ENCODE data around the gene P2RX3. TPM values are rescaled to one million over a fixed set of nuclear protein-coding genes. Genes with fewer than 3 reads are reported as not detected.

The P2RX3 gene
- total RNA-seq, 1 donor from 2014 or later = not detected

- no peaks in the 10 kb centered on the region for H3K4me1 Mint-ChIP-seq (ENCODE audit: low read depth)
- no peaks in the 10 kb centered on the region for H3K36me3 Mint-ChIP-seq (ENCODE audit: insufficient read depth)
- no peak for DNase-seq (ENCODE audit: low spot score, unreplicated experiment)
- peaks cover 40% of the 10 kb centered on the region for H3K27me3 Mint-ChIP-seq
- H3K9me3 Mint-ChIP-seq (ENCODE audit: low read depth) = no peaks in the 10 kb centered on the region
- H3K27ac Mint-ChIP-seq = no peak overlapping the region
- H3K4me3 Mint-ChIP-seq (ENCODE audit: low read depth) = no peak overlapping the region
- no peak for TF ChIP-seq CTCF (IDR thresholded peaks at IDR 0.05; ENCODE audit: unreplicated experiment)
Observed at GRCh38 chr11:57392763-57393105, 54.6 kb downstream of the P2RX3 start.

GRCh38 chr11:57394203-57394965 lies 56.2 kb downstream of the P2RX3 start:
- no peak for TF ChIP-seq CTCF (IDR thresholded peaks at IDR 0.05; ENCODE audit: unreplicated experiment)
- Mint-ChIP-seq H3K27me3 (peaks cover 29% of the 10 kb centered on the region), H3K4me1 (ENCODE audit: low read depth) (no peaks in the 10 kb centered on the region), H3K27ac (no peak overlapping the region), H3K9me3 (ENCODE audit: low read depth) (no peaks in the 10 kb centered on the region), H3K36me3 (ENCODE audit: insufficient read depth) (no peaks in the 10 kb centered on the region), H3K4me3 (ENCODE audit: low read depth) (no peak overlapping the region)
- no peak for DNase-seq (ENCODE audit: low spot score, unreplicated experiment)

DNA sequence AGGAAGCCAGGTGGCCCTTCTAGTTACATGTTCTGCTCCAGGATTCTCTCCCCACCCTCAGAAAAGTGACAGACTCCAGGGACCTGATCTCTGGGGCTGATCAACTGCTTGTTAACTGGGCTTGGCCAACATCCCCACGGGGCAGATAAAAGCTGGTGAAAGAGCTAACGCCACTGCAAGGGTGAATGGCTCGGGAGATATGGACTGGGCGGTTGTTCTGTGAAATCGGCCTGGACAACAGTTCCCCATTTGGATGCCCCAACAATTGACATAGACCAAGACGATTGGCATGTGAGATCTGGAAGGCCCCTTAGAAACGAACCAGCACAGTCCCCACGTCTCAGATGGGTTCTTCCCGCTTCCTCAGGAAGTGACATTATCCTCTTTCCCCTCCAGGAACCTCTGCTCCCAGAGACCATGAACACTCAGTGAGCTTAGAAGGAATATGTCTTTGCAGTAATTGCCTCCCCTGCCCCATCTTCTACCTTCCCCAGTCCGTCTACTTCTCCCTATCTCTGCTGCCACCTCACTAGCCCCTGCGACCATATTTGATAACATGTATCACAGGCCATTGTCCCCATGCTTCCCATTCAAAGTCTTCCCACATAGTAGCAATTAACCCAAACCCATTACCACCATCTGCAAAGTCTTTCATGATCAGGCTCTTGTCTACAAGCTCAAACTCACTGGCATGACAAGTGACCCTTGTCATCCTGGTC lies 57.9 kb downstream of the P2RX3 start:
- Mint-ChIP-seq H3K9me3 (ENCODE audit: low read depth) (no peaks in the 10 kb centered on the region), H3K4me1 (ENCODE audit: low read depth) (no peaks in the 10 kb centered on the region), H3K36me3 (ENCODE audit: insufficient read depth) (no peaks in the 10 kb centered on the region), H3K27me3 (peaks cover 12% of the 10 kb centered on the region), H3K27ac (no peak overlapping the region), H3K4me3 (ENCODE audit: low read depth) (no peak overlapping the region)
- no peak for TF ChIP-seq CTCF (IDR thresholded peaks at IDR 0.05; ENCODE audit: unreplicated experiment)
- no peak for DNase-seq (ENCODE audit: low spot score, unreplicated experiment)

GRCh38 chr11:57396744-57397143 lies 58.6 kb downstream of the P2RX3 start:
- H3K4me3 Mint-ChIP-seq (ENCODE audit: low read depth) = no peak overlapping the region
- no peaks in the 10 kb centered on the region for H3K9me3 Mint-ChIP-seq (ENCODE audit: low read depth)
- peaks cover 10% of the 10 kb centered on the region for H3K27me3 Mint-ChIP-seq
- no peak for TF ChIP-seq CTCF (IDR thresholded peaks at IDR 0.05; ENCODE audit: unreplicated experiment)
- no peak overlapping the region for H3K27ac Mint-ChIP-seq
- H3K4me1 Mint-ChIP-seq (ENCODE audit: low read depth) = no peaks in the 10 kb centered on the region
- DNase-seq (ENCODE audit: low spot score, unreplicated experiment) = no peak
- no peaks in the 10 kb centered on the region for H3K36me3 Mint-ChIP-seq (ENCODE audit: insufficient read depth)

- Mint-ChIP-seq H3K27ac (no peak overlapping the region), H3K4me1 (ENCODE audit: low read depth) (no peaks in the 10 kb centered on the region), H3K4me3 (ENCODE audit: low read depth) (no peak overlapping the region), H3K9me3 (ENCODE audit: low read depth) (no peaks in the 10 kb centered on the region), H3K27me3 (peaks cover 5% of the 10 kb centered on the region), H3K36me3 (ENCODE audit: insufficient read depth) (no peaks in the 10 kb centered on the region)
- DNase-seq (ENCODE audit: low spot score, unreplicated experiment) = no peak
- TF ChIP-seq CTCF (IDR thresholded peaks at IDR 0.05; ENCODE audit: unreplicated experiment) = no peak
Observed at GRCh38 chr11:57397394-57397990, 59.3 kb downstream of the P2RX3 start.
